CD14-positive monocyte (primary cell): Measurements from ENCODE around the gene REEP3. TPM values are rescaled to one million over a fixed set of nuclear protein-coding genes. Genes with fewer than 3 reads are reported as not detected.

Experiments used
- DNase-seq, 3 donors: peaks; one replicate each; pipeline ENCODE4 v3.0.0-alpha.2; 2011 to 2022
- H2AFZ ChIP-seq: 2 replicates; pipeline ENCODE4 v1.6.0; 2012; ENCODE audit warnings: mild to moderate bottlenecking, low read depth, low read length, inconsistent platforms; ENCODE audit not compliant: insufficient read depth, poor library complexity, severe bottlenecking
- H3K27ac ChIP-seq, 2 donors: 1 replicate in 1 of 2; 2 replicates in 1 of 2; pipeline ENCODE4 v1.5.1; 2012 to 2013; ENCODE audit warnings: low read length in 2 of 2, control low read depth in 1 of 2, inconsistent platforms in 1 of 2, low read depth in 1 of 2, mild to moderate bottlenecking in 1 of 2
- H3K27me3 ChIP-seq, 2 donors: one replicate each; pipeline versions ENCODE4 v1.6.0 to v1.6.1; 2011 to 2013; ENCODE audit warnings: low read length in 2 of 2; ENCODE audit not compliant: control insufficient read depth in 2 of 2, insufficient read depth in 2 of 2
- H3K36me3 ChIP-seq, 2 donors: replicated peaks in 1 of 2; 1 replicate in 1 of 2; 2 replicates in 1 of 2; pipeline versions ENCODE4 v1.5.1 to v1.6.1; 2012 to 2013; ENCODE audit warnings: low read length in 2 of 2, control low read depth in 1 of 2, inconsistent platforms in 1 of 2, mild to moderate bottlenecking in 1 of 2; ENCODE audit not compliant: insufficient read depth in 2 of 2, control insufficient read depth in 1 of 2
- H3K4me1 ChIP-seq, 2 donors: 1 replicate in 1 of 2; 2 replicates in 1 of 2; pipeline versions ENCODE4 v1.5.1 to v1.6.1; 2012 to 2013; ENCODE audit warnings: low read length in 2 of 2, control low read depth in 1 of 2, inconsistent platforms in 1 of 2, mild to moderate bottlenecking in 1 of 2, moderate library complexity in 1 of 2; ENCODE audit not compliant: insufficient read depth in 2 of 2, control insufficient read depth in 1 of 2
- H3K4me2 ChIP-seq: replicated peaks from 2 replicates; pipeline ENCODE3; 2012; ENCODE audit warnings: low read length, moderate library complexity, mild to moderate bottlenecking; ENCODE audit not compliant: poor library complexity, severe bottlenecking; ENCODE audit errors: extremely low read depth
- H3K4me3 ChIP-seq, 3 experiments: fragments of 200-600 bp in 1 of 3; sonication (generic) in 1 of 3; replicated peaks in 1 of 3; 1 replicate in 2 of 3; 2 replicates in 1 of 3; pipeline ENCODE4 v1.5.1; 2011 to 2013; ENCODE audit warnings: low read length in 3 of 3, mild to moderate bottlenecking in 3 of 3, control low read depth in 2 of 3, low read depth in 2 of 3, inconsistent platforms in 1 of 3, moderate library complexity in 1 of 3
- H3K79me2 ChIP-seq: 2 replicates; pipeline ENCODE4 v1.6.0; 2012; ENCODE audit warnings: mild to moderate bottlenecking, control low read depth, inconsistent platforms, low read length, moderate library complexity; ENCODE audit not compliant: insufficient read depth
- H3K9ac ChIP-seq: 2 replicates; pipeline ENCODE4 v1.6.0; 2017; ENCODE audit warnings: low read length, mild to moderate bottlenecking; ENCODE audit not compliant: insufficient read depth, poor library complexity, severe bottlenecking
- H3K9me3 ChIP-seq, 2 donors: replicated peaks in 1 of 2; 1 replicate in 1 of 2; 2 replicates in 1 of 2; pipeline versions ENCODE4 v1.5.1 to v1.6.1; 2012 to 2013; ENCODE audit warnings: low read length in 2 of 2, control low read depth in 1 of 2; ENCODE audit not compliant: control insufficient read depth in 1 of 2, insufficient read depth in 1 of 2
- H4K20me1 ChIP-seq: 2 replicates; pipeline ENCODE4 v1.6.0; 2012; ENCODE audit warnings: mild to moderate bottlenecking, low read length, control low read depth, moderate library complexity; ENCODE audit not compliant: insufficient read depth
- H3K27ac Mint-ChIP-seq, 7 donors: one replicate each; pipeline ENCODE4 v1.8.0; 2020; ENCODE audit warnings: mild to moderate bottlenecking in 7 of 7, mixed read lengths in 7 of 7, moderate library complexity in 6 of 7, inconsistent platforms in 2 of 7
- H3K27me3 Mint-ChIP-seq, 3 donors: one replicate each; pipeline ENCODE4 v1.8.0; 2021 to 2022; ENCODE audit warnings: low read depth in 3 of 3, mild to moderate bottlenecking in 3 of 3, mixed read lengths in 3 of 3, moderate library complexity in 3 of 3, inconsistent platforms in 1 of 3
- H3K36me3 Mint-ChIP-seq, 2 donors: one replicate each; pipeline ENCODE4 v1.8.0; 2020; ENCODE audit warnings: mixed read lengths in 2 of 2, inconsistent platforms in 1 of 2, mild to moderate bottlenecking in 1 of 2
- H3K4me1 Mint-ChIP-seq: one replicate; pipeline ENCODE4 v1.8.0; 2020; ENCODE audit warnings: mild to moderate bottlenecking, mixed read lengths
- H3K4me3 Mint-ChIP-seq, 2 donors: one replicate each; pipeline ENCODE4 v1.8.0; 2020; ENCODE audit warnings: mild to moderate bottlenecking in 2 of 2, mixed read lengths in 2 of 2, moderate library complexity in 1 of 2
- H3K9me3 Mint-ChIP-seq, 7 donors: one replicate each; pipeline ENCODE4 v1.8.0; 2020 to 2022; ENCODE audit warnings: mixed read lengths in 7 of 7, mild to moderate bottlenecking in 6 of 7, moderate library complexity in 6 of 7, inconsistent platforms in 2 of 7
- WGBS: methylation state at CpG from one replicate; pipeline ENCODE4 v1.1.5; 2013; ENCODE audit warnings: missing lambda C conversion rate; ENCODE audit not compliant: insufficient coverage; 5-methylcytosine and 5-hydroxymethylcytosine counted together
- intact Hi-C, 2 donors: fragments of 100-400 bp; cut with micrococcal nuclease; formaldehyde crosslinking; loops; one replicate each; pipeline versions ENCODE4 v1.15.0 to v1.15.1; 2023
- polyA plus RNA-seq, 3 donors: library from polyadenylated mRNA; depleted of rRNA in 1 of 3; unstranded in 2 of 3; stranded (reverse) in 1 of 3; fragments of 300-500 nt in 2 of 3; fragments of >200 nt in 1 of 3; fragmentation: Illumina TruSeq in 2 of 3; gene quantifications; 1 replicate in 2 of 3; 2 replicates in 1 of 3; pipeline ENCODE4 v1.2.3, GENCODE V29; 2012 to 2021
- TF ChIP-seq, protein P1 (sequence below): fragments of 200-600 bp; IDR thresholded peaks from one replicate; pipeline ENCODE4 v1.8.0; 2022; ENCODE audit warnings: antibody characterized with exemption, mild to moderate bottlenecking

REEP3 gene
- polyA plus RNA-seq, 3 donors: 9.1 to 17.7 (median 17.7) TPM

DNA sequence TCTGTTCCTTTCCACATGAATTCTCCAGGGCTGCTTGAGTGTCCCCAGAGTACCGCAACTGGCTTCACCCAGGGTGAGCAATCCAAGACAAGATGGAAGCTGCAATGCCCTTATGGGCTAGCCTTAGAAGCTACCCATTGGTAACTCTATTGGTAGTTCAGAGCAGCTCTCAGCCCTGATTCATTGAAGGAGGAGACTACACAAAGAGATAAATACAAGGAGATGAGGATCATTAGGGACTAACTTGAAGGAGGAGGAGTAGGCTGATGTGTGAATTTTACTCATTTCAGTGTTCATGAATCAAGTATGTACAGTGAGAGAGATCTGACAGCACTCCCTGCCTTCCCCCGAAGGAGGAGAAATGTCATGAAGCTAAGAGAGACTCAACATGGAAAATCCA, 124.0 kb downstream of the REEP3 start:
- no peaks in the 10 kb centered on the region for H4K20me1 ChIP-seq
- H3K36me3 ChIP-seq: no peaks in the 10 kb centered on the region
- no peaks in the 10 kb centered on the region for H3K9me3 ChIP-seq
- peak overlapping the region in 2 of 7 donors; percentile 24 to 47 for H3K27ac Mint-ChIP-seq
- H3K9ac ChIP-seq: no peak overlapping the region
- no peak overlapping the region for H3K4me2 ChIP-seq
- WGBS: 100% methylated on average over 1 of the region's 2 CpGs
- H3K36me3 Mint-ChIP-seq: no peaks in the 10 kb centered on the region
- H3K27ac ChIP-seq: no peak overlapping the region
- peaks cover 0 to 8% (median 0%) of the 10 kb centered on the region in 7 donors for H3K9me3 Mint-ChIP-seq
- no peak for DNase-seq
- TF ChIP-seq, protein P1, sequence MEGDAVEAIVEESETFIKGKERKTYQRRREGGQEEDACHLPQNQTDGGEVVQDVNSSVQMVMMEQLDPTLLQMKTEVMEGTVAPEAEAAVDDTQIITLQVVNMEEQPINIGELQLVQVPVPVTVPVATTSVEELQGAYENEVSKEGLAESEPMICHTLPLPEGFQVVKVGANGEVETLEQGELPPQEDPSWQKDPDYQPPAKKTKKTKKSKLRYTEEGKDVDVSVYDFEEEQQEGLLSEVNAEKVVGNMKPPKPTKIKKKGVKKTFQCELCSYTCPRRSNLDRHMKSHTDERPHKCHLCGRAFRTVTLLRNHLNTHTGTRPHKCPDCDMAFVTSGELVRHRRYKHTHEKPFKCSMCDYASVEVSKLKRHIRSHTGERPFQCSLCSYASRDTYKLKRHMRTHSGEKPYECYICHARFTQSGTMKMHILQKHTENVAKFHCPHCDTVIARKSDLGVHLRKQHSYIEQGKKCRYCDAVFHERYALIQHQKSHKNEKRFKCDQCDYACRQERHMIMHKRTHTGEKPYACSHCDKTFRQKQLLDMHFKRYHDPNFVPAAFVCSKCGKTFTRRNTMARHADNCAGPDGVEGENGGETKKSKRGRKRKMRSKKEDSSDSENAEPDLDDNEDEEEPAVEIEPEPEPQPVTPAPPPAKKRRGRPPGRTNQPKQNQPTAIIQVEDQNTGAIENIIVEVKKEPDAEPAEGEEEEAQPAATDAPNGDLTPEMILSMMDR: no peak
- H3K4me1 ChIP-seq: no peaks in the 10 kb centered on the region
- no peak overlapping the region for H3K4me3 Mint-ChIP-seq
- H3K4me1 Mint-ChIP-seq: peaks cover 18% of the 10 kb centered on the region
- H3K4me3 ChIP-seq: no peak overlapping the region
- no peak overlapping the region for H2AFZ ChIP-seq
- no peaks in the 10 kb centered on the region for H3K79me2 ChIP-seq
- peaks cover 2 to 3% (median 2%) of the 10 kb centered on the region in 3 donors for H3K27me3 Mint-ChIP-seq
- intact Hi-C loops: no loop called here
- H3K27me3 ChIP-seq: no peaks in the 10 kb centered on the region

DNA sequence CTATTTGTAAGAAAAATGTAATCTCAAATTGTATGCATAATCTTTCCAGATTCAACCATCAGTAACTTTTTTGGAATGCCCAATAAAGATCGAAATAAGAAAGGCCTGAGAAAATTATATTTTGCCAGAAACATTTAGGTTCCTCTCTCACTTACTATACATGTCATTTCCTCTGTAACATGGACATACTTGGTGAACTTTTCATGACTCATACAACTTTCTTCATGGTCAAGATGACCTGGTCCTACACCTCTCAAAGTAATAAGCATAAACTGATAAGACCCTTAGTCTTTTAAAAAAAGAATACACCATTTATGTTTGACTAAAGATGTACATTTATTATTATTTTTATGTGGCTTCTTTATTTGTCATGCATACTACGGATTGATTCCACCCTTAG, 125.3 kb downstream of the REEP3 start:
- Histone ChIP-seq H2AFZ (no peak overlapping the region), H3K27ac (no peak overlapping the region), H3K9me3 (no peaks in the 10 kb centered on the region), H3K4me3 (no peak overlapping the region), H3K9ac (no peak overlapping the region), H3K4me1 (no peaks in the 10 kb centered on the region), H4K20me1 (no peaks in the 10 kb centered on the region), H3K36me3 (no peaks in the 10 kb centered on the region), H3K79me2 (no peaks in the 10 kb centered on the region), H3K27me3 (no peaks in the 10 kb centered on the region), H3K4me2 (no peak overlapping the region)
- Mint-ChIP-seq H3K36me3 (no peaks in the 10 kb centered on the region), H3K27ac (no peak overlapping the region), H3K4me1 (peaks cover 18% of the 10 kb centered on the region), H3K4me3 (no peak overlapping the region), H3K9me3 (peaks cover 0 to 8% (median 0%) of the 10 kb centered on the region in 7 donors), H3K27me3 (peaks cover 0 to 3% (median 2%) of the 10 kb centered on the region in 3 donors)
- TF ChIP-seq, protein P1: no peak
- WGBS: 100% methylated on average over 1 of the region's 2 CpGs
- DNase-seq: peak in 1 of 3 donors; percentile 24
- intact Hi-C loops: no loop called here
